Measurements from ENCODE around the gene NDC80.

The NDC80 gene

DNA sequence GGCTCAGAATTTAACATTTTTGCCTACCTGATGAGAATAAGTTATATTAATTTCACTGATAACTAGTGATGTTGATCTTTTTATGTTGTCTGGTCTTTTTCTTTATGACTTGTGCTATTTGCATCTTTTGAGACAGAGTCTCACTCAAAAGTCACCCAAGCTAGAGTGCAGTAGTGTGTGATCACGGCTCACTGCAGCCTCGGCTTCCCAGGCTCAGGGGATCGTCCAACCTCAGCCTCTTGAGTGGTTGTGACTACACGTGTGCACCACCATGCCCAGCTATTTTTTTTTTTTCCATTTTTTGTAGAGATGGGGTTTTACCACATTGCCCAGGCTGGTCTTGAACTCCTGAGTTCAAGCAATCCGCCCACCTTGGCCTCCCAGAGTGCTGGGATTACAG is 91.6 kb downstream of the NDC80 start:
- Histone ChIP-seq H3K9ac (ENCODE audit: low read length) (no peak overlapping the region), H3K9me3 (replicated peaks; ENCODE audit: insufficient read depth, low read length) (no peaks in the 10 kb centered on the region), H3K27ac (ENCODE audit: low read length) (no peak overlapping the region), H3F3A (ENCODE audit: insufficient read depth, low read length) (no peaks in the 10 kb centered on the region), H3K4me3 (ENCODE audit: low read length) (no peak overlapping the region), H3K27me3 (replicated peaks; ENCODE audit: insufficient read depth, low read length) (no peaks in the 10 kb centered on the region), H3K36me3 (replicated peaks; ENCODE audit: insufficient read depth, low read length) (peaks cover 10% of the 10 kb centered on the region; the same call in 1 of the 2 replicates), H3K79me2 (ENCODE audit: low read length) (peaks cover 97% of the 10 kb centered on the region), H3K4me1 (ENCODE audit: low read length) (peaks cover 4% of the 10 kb centered on the region; the same call in 1 of the 2 replicates), H2AFZ (ENCODE audit: low read length) (no peak overlapping the region), H3K9me2 (replicated peaks; ENCODE audit: insufficient read depth, low read length) (no peaks in the 10 kb centered on the region), H3K4me2 (ENCODE audit: low read depth, low read length) (no peak overlapping the region), H4K20me1 (ENCODE audit: insufficient read depth, low read length) (peaks cover 32% of the 10 kb centered on the region)
- TF ChIP-seq, protein P1, sequence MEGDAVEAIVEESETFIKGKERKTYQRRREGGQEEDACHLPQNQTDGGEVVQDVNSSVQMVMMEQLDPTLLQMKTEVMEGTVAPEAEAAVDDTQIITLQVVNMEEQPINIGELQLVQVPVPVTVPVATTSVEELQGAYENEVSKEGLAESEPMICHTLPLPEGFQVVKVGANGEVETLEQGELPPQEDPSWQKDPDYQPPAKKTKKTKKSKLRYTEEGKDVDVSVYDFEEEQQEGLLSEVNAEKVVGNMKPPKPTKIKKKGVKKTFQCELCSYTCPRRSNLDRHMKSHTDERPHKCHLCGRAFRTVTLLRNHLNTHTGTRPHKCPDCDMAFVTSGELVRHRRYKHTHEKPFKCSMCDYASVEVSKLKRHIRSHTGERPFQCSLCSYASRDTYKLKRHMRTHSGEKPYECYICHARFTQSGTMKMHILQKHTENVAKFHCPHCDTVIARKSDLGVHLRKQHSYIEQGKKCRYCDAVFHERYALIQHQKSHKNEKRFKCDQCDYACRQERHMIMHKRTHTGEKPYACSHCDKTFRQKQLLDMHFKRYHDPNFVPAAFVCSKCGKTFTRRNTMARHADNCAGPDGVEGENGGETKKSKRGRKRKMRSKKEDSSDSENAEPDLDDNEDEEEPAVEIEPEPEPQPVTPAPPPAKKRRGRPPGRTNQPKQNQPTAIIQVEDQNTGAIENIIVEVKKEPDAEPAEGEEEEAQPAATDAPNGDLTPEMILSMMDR (IDR thresholded peaks at IDR 0.05; ENCODE audit: low read length), result no peak
- no peak for TF ChIP-seq EZH2 (optimal IDR thresholded peaks at IDR 0.05; ENCODE audit: low read depth, low read length)
- TF ChIP-seq EZH2phosphoT487 (IDR thresholded peaks at IDR 0.05; ENCODE audit: low read length), result no peak
- DNase-seq, result no peak
